Parathyroid adenoma (tissue), 2 donors: ENCODE results near the gene INPP5A.

ENCODE experiments used
- H2AFZ ChIP-seq: fragments of 300-600 bp; sonication (generic); one replicate; pipeline ENCODE4 v1.7.0; 2017; ENCODE audit warnings: antibody characterized with exemption, mild to moderate bottlenecking
- H3K27ac ChIP-seq: fragments of 300-600 bp; sonication (generic); one replicate; pipeline ENCODE4 v1.7.0; 2017
- H3K27me3 ChIP-seq: fragments of 300-600 bp; sonication (generic); one replicate; pipeline ENCODE4 v1.7.0; 2017; ENCODE audit warnings: low read length; ENCODE audit not compliant: control insufficient read depth, insufficient read depth
- H3K36me3 ChIP-seq: fragments of 300-600 bp; sonication (generic); one replicate; pipeline ENCODE4 v1.7.0; 2017; ENCODE audit warnings: low read length; ENCODE audit not compliant: control insufficient read depth, insufficient read depth
- H3K4me1 ChIP-seq: fragments of 300-600 bp; sonication (generic); one replicate; pipeline ENCODE4 v1.7.0; 2017; ENCODE audit warnings: control low read depth
- H3K4me2 ChIP-seq: fragments of 300-600 bp; sonication (generic); one replicate; pipeline ENCODE4 v1.7.0; 2017; ENCODE audit warnings: low read length
- H3K4me3 ChIP-seq: fragments of 300-600 bp; sonication (generic); one replicate; pipeline ENCODE4 v1.7.0; 2017; ENCODE audit warnings: low read depth, low read length
- H3K79me2 ChIP-seq: fragments of 300-600 bp; sonication (generic); one replicate; pipeline ENCODE4 v1.7.0; 2017; ENCODE audit warnings: control low read depth
- H3K9ac ChIP-seq: fragments of 300-600 bp; sonication (generic); one replicate; pipeline ENCODE4 v1.7.0; 2017; ENCODE audit warnings: mild to moderate bottlenecking
- H3K9me3 ChIP-seq: fragments of 300-600 bp; sonication (generic); one replicate; pipeline ENCODE4 v1.7.0; 2017; ENCODE audit warnings: low read length; ENCODE audit not compliant: control insufficient read depth
- CTCF ChIP-seq: fragments of 300-600 bp; sonication (generic); IDR thresholded peaks from one replicate; pipeline ENCODE4 v1.7.0; 2017; ENCODE audit warnings: antibody characterized with exemption, mild to moderate bottlenecking
- donor health status: primary hyperparathyroidism.

The INPP5A gene

GRCh38 chr10:132696728-132697577 is 159.4 kb downstream of the INPP5A start:
- no peaks in the 10 kb centered on the region for H3K27me3 ChIP-seq
- H3K9ac ChIP-seq, result no peak overlapping the region
- no peaks in the 10 kb centered on the region for H3K36me3 ChIP-seq
- no peak overlapping the region for H2AFZ ChIP-seq
- H3K4me2 ChIP-seq, result no peak overlapping the region
- TF ChIP-seq CTCF, result no peak
- no peaks in the 10 kb centered on the region for H3K9me3 ChIP-seq
- no peak overlapping the region for H3K4me3 ChIP-seq
- H3K4me1 ChIP-seq, result no peaks in the 10 kb centered on the region
- no peak overlapping the region for H3K27ac ChIP-seq
- H3K79me2 ChIP-seq, result no peaks in the 10 kb centered on the region

- Histone ChIP-seq H3K4me1 (no peaks in the 10 kb centered on the region), H3K9ac (no peak overlapping the region), H3K27ac (no peak overlapping the region), H3K79me2 (no peaks in the 10 kb centered on the region), H3K9me3 (no peaks in the 10 kb centered on the region), H2AFZ (no peak overlapping the region), H3K27me3 (no peaks in the 10 kb centered on the region), H3K4me2 (no peak overlapping the region), H3K4me3 (no peak overlapping the region), H3K36me3 (no peaks in the 10 kb centered on the region)
- no peak for TF ChIP-seq CTCF
These were observed 160.1 kb downstream of the INPP5A start for GRCh38 chr10:132697578-132698200.

- Histone ChIP-seq H3K9ac (no peak overlapping the region), H3K79me2 (no peaks in the 10 kb centered on the region), H2AFZ (no peak overlapping the region), H3K9me3 (no peaks in the 10 kb centered on the region), H3K36me3 (no peaks in the 10 kb centered on the region), H3K27ac (no peak overlapping the region), H3K27me3 (no peaks in the 10 kb centered on the region), H3K4me2 (no peak overlapping the region), H3K4me1 (no peaks in the 10 kb centered on the region), H3K4me3 (no peak overlapping the region)
- no peak for TF ChIP-seq CTCF
These were observed 160.7 kb downstream of the INPP5A start for GRCh38 chr10:132698211-132698751.

GRCh38 chr10:132698761-132699391 is 161.3 kb downstream of the INPP5A start:
- Histone ChIP-seq H3K4me2 (no peak overlapping the region), H3K4me3 (no peak overlapping the region), H3K4me1 (no peaks in the 10 kb centered on the region), H3K79me2 (no peaks in the 10 kb centered on the region), H3K27me3 (no peaks in the 10 kb centered on the region), H3K9ac (no peak overlapping the region), H3K9me3 (no peaks in the 10 kb centered on the region), H3K27ac (no peak overlapping the region), H3K36me3 (no peaks in the 10 kb centered on the region), H2AFZ (no peak overlapping the region)
- TF ChIP-seq CTCF, result no peak
